Breast epithelium (tissue), 4 donors: ENCODE results near the gene CMC1. TPM values are rescaled to one million over a fixed set of nuclear protein-coding genes. Genes with fewer than 3 reads are reported as not detected.
A peak's percentile ranks its signal among the peaks of the same experiment; 100 is the strongest.

Experiments
- DNase-seq, 2 donors: peaks; one replicate each; pipeline ENCODE4 v3.0.0-alpha.2; 2019; ENCODE audit warnings: low spot score in 2 of 2
- H3K27ac ChIP-seq, 2 donors: fragments of 200-600 bp; sonication (generic) in 1 of 2; one replicate each; pipeline ENCODE4 v1.5.1; 2016 to 2019; ENCODE audit warnings: mild to moderate bottlenecking in 1 of 2
- H3K27me3 ChIP-seq, 2 donors: fragments of 200-600 bp; sonication (generic) in 1 of 2; one replicate each; pipeline versions ENCODE4 v1.5.1 to v1.6.0; 2017 to 2019; ENCODE audit warnings: control low read depth in 1 of 2, mild to moderate bottlenecking in 1 of 2
- H3K36me3 ChIP-seq: fragments of 200-600 bp; one replicate; pipeline ENCODE4 v1.5.1; 2019
- H3K4me1 ChIP-seq, 2 donors: fragments of 200-600 bp; sonication (generic); one replicate each; pipeline ENCODE4 v1.5.1; 2016 to 2019; ENCODE audit warnings: control low read depth in 1 of 2
- H3K4me3 ChIP-seq, 3 donors: fragments of 200-600 bp; sonication (generic); 1 replicate in 2 of 3; 2 replicates in 1 of 3; pipeline ENCODE4 v1.5.1; 2016 to 2019; ENCODE audit warnings: mild to moderate bottlenecking in 3 of 3, moderate library complexity in 2 of 3
- H3K9me3 ChIP-seq, 2 donors: fragments of 200-600 bp; sonication (generic) in 1 of 2; one replicate each; pipeline ENCODE4 v1.5.1; 2016 to 2019; ENCODE audit warnings: control low read depth in 1 of 2
- CTCF ChIP-seq, 3 donors: fragments of 450-650 bp; IDR thresholded peaks; one replicate each; pipeline ENCODE4 v1.5.1; 2016 to 2017; ENCODE audit warnings: antibody characterized with exemption in 3 of 3, mild to moderate bottlenecking in 3 of 3, moderate library complexity in 3 of 3
- POLR2A ChIP-seq: fragments of 450-650 bp; IDR thresholded peaks from one replicate; pipeline ENCODE4 v1.6.1; 2016; ENCODE audit warnings: antibody characterized with exemption, mild to moderate bottlenecking, moderate library complexity
- POLR2AphosphoS5 ChIP-seq, 3 donors: sonication (generic); formaldehyde crosslinking; IDR thresholded peaks; one replicate each; pipeline ENCODE4 v1.6.1; 2017; ENCODE audit warnings: antibody characterized with exemption in 3 of 3
- intact Hi-C: fragments of 100-400 bp; cut with DNase I; formaldehyde crosslinking; loops from one replicate; pipeline ENCODE4 v1.15.1; 2023; ENCODE audit warnings: low total_unique reads
- total RNA-seq, 3 donors: library from RNA; depleted of rRNA; stranded (reverse); fragments of >200 nt; gene quantifications; one replicate each; pipeline ENCODE4 v1.1.0, GENCODE V29; 2016

Gene CMC1
- total RNA-seq, 3 donors from 2014 or later, result 5.3 to 12.7 (median 7.9) TPM

GRCh38 chr3:28343144-28343543 lies 101.7 kb downstream of the CMC1 start:
- intact Hi-C loops, result no loop called here
- Histone ChIP-seq H3K4me1 (peaks cover 0 to 5% of the 10 kb centered on the region in 2 donors), H3K27ac (no peak overlapping the region), H3K4me3 (peak overlapping the region in 1 of 3 donors; percentile 32), H3K36me3 (no peaks in the 10 kb centered on the region), H3K9me3 (no peaks in the 10 kb centered on the region), H3K27me3 (no peaks in the 10 kb centered on the region)
- no peak for DNase-seq
- TF ChIP-seq POLR2A (no peak), POLR2AphosphoS5 (IDR thresholded peaks at IDR 0.05) (no peak), CTCF (IDR thresholded peaks at IDR 0.05) (no peak)

GRCh38 chr3:28345690-28346089 lies 104.3 kb downstream of the CMC1 start:
- peak overlapping the region in 1 of 3 donors; percentile 84 for H3K4me3 ChIP-seq
- no peaks in the 10 kb centered on the region for H3K36me3 ChIP-seq
- H3K27me3 ChIP-seq, result no peaks in the 10 kb centered on the region
- no peak for DNase-seq
- no peak for TF ChIP-seq POLR2AphosphoS5 (IDR thresholded peaks at IDR 0.05)
- TF ChIP-seq POLR2A, result no peak
- no peak for TF ChIP-seq CTCF (IDR thresholded peaks at IDR 0.05)
- no peaks in the 10 kb centered on the region for H3K9me3 ChIP-seq
- peaks cover 0 to 5% of the 10 kb centered on the region in 2 donors for H3K4me1 ChIP-seq
- intact Hi-C loops, result no loop called here
- peak overlapping the region in 1 of 2 donors; percentile 20 for H3K27ac ChIP-seq

GRCh38 chr3:28347374-28348264 lies 106.2 kb downstream of the CMC1 start:
- Histone ChIP-seq H3K4me3 (peak overlapping the region; percentile 67 to 84 (median 70)), H3K9me3 (peaks cover 0 to 7% of the 10 kb centered on the region in 2 donors), H3K27me3 (no peaks in the 10 kb centered on the region), H3K36me3 (no peaks in the 10 kb centered on the region), H3K27ac (peak overlapping the region; percentile 98 to 99), H3K4me1 (peaks cover 0 to 5% of the 10 kb centered on the region in 2 donors)
- DNase-seq, result no peak
- intact Hi-C loops, result no loop called here
- peak in 2 of 3 donors; percentile 12 to 16 for TF ChIP-seq POLR2AphosphoS5 (IDR thresholded peaks at IDR 0.05)
- no peak for TF ChIP-seq POLR2A
- TF ChIP-seq CTCF (IDR thresholded peaks at IDR 0.05), result no peak

GRCh38 chr3:28348265-28348628 lies 106.8 kb downstream of the CMC1 start:
- peak overlapping the region; percentile 67 to 84 (median 70) for H3K4me3 ChIP-seq
- H3K9me3 ChIP-seq, result peaks cover 0 to 8% of the 10 kb centered on the region in 2 donors
- intact Hi-C loops, result no loop called here
- H3K36me3 ChIP-seq, result no peaks in the 10 kb centered on the region
- peak overlapping the region; percentile 98 to 99 for H3K27ac ChIP-seq
- TF ChIP-seq POLR2A (no peak), CTCF (IDR thresholded peaks at IDR 0.05) (no peak), POLR2AphosphoS5 (IDR thresholded peaks at IDR 0.05) (no peak)
- peaks cover 0 to 5% of the 10 kb centered on the region in 2 donors for H3K4me1 ChIP-seq
- no peak for DNase-seq
- no peaks in the 10 kb centered on the region for H3K27me3 ChIP-seq
